GM19238 (cell line): ENCODE data around the gene CHRD.
A peak's percentile ranks its signal among the peaks of the same experiment; 100 is the strongest.
"Not testable (repeated sequence)": the region's sequence is repeated elsewhere in the genome, so short reads cannot be mapped to it uniquely, and the experiment has no call there.

Experiments
- DNase-seq: peaks from one replicate; pipeline ENCODE4 v3.0.0; 2011; ENCODE audit warnings: low spot score; ENCODE audit not compliant: insufficient read length

The CHRD gene

GRCh38 chr3:184379358-184380184, at the start of gene CHRD:
CHRD (plus strand) TSS chr3:184380054; CDS start chr3:184380319, 265 bp downstream.
- no peak for DNase-seq

- no peak for DNase-seq
Observed at GRCh38 chr3:184332370-184333090, 47.3 kb upstream of the CHRD start.

GRCh38 chr3:184333190-184333589, 46.7 kb upstream of the CHRD start:
- no peak for DNase-seq

- DNase-seq = no peak
Observed at GRCh38 chr3:184333700-184334099, 46.2 kb upstream of the CHRD start.

GRCh38 chr3:184334470-184335158, 45.2 kb upstream of the CHRD start:
- DNase-seq = no peak

- no peak for DNase-seq
Observed at GRCh38 chr3:184335291-184335660, 44.6 kb upstream of the CHRD start.

- DNase-seq = peak; percentile 80
Observed at GRCh38 chr3:184335661-184336546, 44.0 kb upstream of the CHRD start.

GRCh38 chr3:184336547-184337398, 43.1 kb upstream of the CHRD start:
- DNase-seq = no peak

GRCh38 chr3:184337399-184337714, 42.5 kb upstream of the CHRD start, which contains the start of gene FAM131A:
FAM131A (plus strand) TSS chr3:184337600; CDS start chr3:184337631, 31 bp downstream.
- no peak for DNase-seq

- no peak for DNase-seq
Observed at GRCh38 chr3:184337981-184338380, 41.9 kb upstream of the CHRD start.

GRCh38 chr3:184338511-184338945, 41.3 kb upstream of the CHRD start:
- no peak for DNase-seq

- no peak for DNase-seq
Observed at GRCh38 chr3:184339001-184339400, 40.9 kb upstream of the CHRD start.

- not testable (repeated sequence) for DNase-seq
Observed at GRCh38 chr3:184339451-184340135, 40.3 kb upstream of the CHRD start.

GRCh38 chr3:184341925-184342324, 37.9 kb upstream of the CHRD start:
- DNase-seq = no peak

GRCh38 chr3:184343200-184343876, 36.5 kb upstream of the CHRD start:
- DNase-seq = no peak

- DNase-seq = no peak
Observed at GRCh38 chr3:184344579-184345316, 35.1 kb upstream of the CHRD start.

GRCh38 chr3:184345317-184346144, 34.3 kb upstream of the CHRD start:
- no peak for DNase-seq
